ENCODE data around the gene HTRA1. TPM values are rescaled to one million over a fixed set of nuclear protein-coding genes. Genes with fewer than 3 reads are reported as not detected.

Gene HTRA1
- total and polyA plus RNA-seq, 10 of the 15 experiments (the other 5 are each of a cell fraction or from before 2014, with no cell fraction given): 0.13 TPM; not detected in 9

DNA sequence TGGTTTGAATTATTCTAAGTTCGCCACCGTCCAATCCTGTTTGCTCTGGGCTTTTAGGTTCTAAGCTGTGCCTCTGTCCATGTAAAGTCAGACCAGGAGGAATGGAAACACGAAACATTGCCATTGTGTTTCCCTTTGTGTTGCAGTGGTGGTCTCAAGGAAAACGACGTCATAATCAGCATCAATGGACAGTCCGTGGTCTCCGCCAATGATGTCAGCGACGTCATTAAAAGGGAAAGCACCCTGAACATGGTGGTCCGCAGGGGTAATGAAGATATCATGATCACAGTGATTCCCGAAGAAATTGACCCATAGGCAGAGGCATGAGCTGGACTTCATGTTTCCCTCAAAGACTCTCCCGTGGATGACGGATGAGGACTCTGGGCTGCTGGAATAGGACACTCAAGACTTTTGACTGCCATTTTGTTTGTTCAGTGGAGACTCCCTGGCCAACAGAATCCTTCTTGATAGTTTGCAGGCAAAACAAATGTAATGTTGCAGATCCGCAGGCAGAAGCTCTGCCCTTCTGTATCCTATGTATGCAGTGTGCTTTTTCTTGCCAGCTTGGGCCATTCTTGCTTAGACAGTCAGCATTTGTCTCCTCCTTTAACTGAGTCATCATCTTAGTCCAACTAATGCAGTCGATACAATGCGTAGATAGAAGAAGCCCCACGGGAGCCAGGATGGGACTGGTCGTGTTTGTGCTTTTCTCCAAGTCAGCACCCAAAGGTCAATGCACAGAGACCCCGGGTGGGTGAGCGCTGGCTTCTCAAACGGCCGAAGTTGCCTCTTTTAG is 52.9 kb downstream of the HTRA1 start:
- Histone ChIP-seq H3K9me3 (replicated peaks; ENCODE audit: control insufficient read depth, insufficient read depth, low read length) (no peaks in the 10 kb centered on the region), H4K20me1 (ENCODE audit: control insufficient read depth, insufficient read depth) (no peaks in the 10 kb centered on the region), H3K4me2 (ENCODE audit: control insufficient read depth, insufficient read depth) (no peak overlapping the region), H3K27ac (ENCODE audit: control insufficient read depth, insufficient read depth) (no peak overlapping the region), H3K27me3 (replicated peaks in 1 of 2; ENCODE audit: control insufficient read depth in 2 of 2, insufficient read depth in 2 of 2, low read length in 1 of 2) (no peaks in the 10 kb centered on the region; a peak in 2 of 4 replicates), H3K4me1 (ENCODE audit: control insufficient read depth, insufficient read depth, low read length) (no peaks in the 10 kb centered on the region), H3K36me3 (ENCODE audit: control insufficient read depth in 2 of 2, insufficient read depth in 2 of 2, low read length in 1 of 2) (no peaks in the 10 kb centered on the region), H3K9ac (ENCODE audit: control insufficient read depth, insufficient read depth, low read length) (no peak overlapping the region), H3K4me3 (no peak overlapping the region), H2AFZ (ENCODE audit: control insufficient read depth, low read depth, low read length) (no peak overlapping the region), H3K79me2 (ENCODE audit: control insufficient read depth, insufficient read depth, low read length) (no peaks in the 10 kb centered on the region)
- ATAC-seq (no peak), DNase-seq (ENCODE audit: low read depth, low spot score) (no peak), FAIRE-seq (no peak)
- WGBS (ENCODE audit: insufficient coverage, insufficient replicate concordance, low lambda C conversion rate, missing lambda C conversion rate): 49% methylated on average over 22 of the region's 22 CpGs
- ChIA-PET RAD21 (ENCODE audit: unreplicated experiment) (no interaction called here), CTCF (interaction anchor here (0.9 to 1.2 kb wide), 2 partner anchors 37 to 79 kb away, joined by 3 to 4 read pairs; no protein-coding TSS in a partner anchor), SMC1A (ENCODE audit: uncharacterized antibody, unreplicated experiment) (interaction anchor here (0.7 to 1.5 kb wide), 2 partner anchors 9 to 529 kb away, joined by 3 read pairs; no protein-coding TSS in a partner anchor), POLR2A (interaction anchor here (0.5 kb wide), 1 partner anchor 292 kb away, joined by 3 read pairs; no protein-coding TSS in a partner anchor)
- BruUV-seq (replicated peaks): no TSS peak
- in situ Hi-C loops (cut with MboI) (no loop called here), intact Hi-C loops (cut with micrococcal nuclease; ENCODE audit: unreplicated experiment) (no loop called here)
- TF ChIP-seq POU2F2 (IDR thresholded peaks at IDR 0.05; ENCODE audit: borderline replicate concordance, low read depth, low read length) (no peak), ESRRA (IDR thresholded peaks at IDR 0.05; ENCODE audit: low read length) (no peak), BMI1 (IDR thresholded peaks at IDR 0.05; ENCODE audit: borderline replicate concordance) (no peak), SIX5 (IDR thresholded peaks at IDR 0.05; ENCODE audit: low read depth, low read length, severe bottlenecking) (no peak), CREB1 (IDR thresholded peaks at IDR 0.05; ENCODE audit: low read depth) (no peak), TCF3 (IDR thresholded peaks at IDR 0.05; ENCODE audit: borderline replicate concordance, insufficient read depth, low read depth, low read length) (no peak), CHD4 (IDR thresholded peaks at IDR 0.05) (no peak)
- TF ChIP-seq, protein P1, sequence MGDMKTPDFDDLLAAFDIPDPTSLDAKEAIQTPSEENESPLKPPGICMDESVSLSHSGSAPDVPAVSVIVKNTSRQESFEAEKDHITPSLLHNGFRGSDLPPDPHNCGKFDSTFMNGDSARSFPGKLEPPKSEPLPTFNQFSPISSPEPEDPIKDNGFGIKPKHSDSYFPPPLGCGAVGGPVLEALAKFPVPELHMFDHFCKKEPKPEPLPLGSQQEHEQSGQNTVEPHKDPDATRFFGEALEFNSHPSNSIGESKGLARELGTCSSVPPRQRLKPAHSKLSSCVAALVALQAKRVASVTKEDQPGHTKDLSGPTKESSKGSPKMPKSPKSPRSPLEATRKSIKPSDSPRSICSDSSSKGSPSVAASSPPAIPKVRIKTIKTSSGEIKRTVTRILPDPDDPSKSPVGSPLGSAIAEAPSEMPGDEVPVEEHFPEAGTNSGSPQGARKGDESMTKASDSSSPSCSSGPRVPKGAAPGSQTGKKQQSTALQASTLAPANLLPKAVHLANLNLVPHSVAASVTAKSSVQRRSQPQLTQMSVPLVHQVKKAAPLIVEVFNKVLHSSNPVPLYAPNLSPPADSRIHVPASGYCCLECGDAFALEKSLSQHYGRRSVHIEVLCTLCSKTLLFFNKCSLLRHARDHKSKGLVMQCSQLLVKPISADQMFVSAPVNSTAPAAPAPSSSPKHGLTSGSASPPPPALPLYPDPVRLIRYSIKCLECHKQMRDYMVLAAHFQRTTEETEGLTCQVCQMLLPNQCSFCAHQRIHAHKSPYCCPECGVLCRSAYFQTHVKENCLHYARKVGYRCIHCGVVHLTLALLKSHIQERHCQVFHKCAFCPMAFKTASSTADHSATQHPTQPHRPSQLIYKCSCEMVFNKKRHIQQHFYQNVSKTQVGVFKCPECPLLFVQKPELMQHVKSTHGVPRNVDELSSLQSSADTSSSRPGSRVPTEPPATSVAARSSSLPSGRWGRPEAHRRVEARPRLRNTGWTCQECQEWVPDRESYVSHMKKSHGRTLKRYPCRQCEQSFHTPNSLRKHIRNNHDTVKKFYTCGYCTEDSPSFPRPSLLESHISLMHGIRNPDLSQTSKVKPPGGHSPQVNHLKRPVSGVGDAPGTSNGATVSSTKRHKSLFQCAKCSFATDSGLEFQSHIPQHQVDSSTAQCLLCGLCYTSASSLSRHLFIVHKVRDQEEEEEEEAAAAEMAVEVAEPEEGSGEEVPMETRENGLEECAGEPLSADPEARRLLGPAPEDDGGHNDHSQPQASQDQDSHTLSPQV (IDR thresholded peaks at IDR 0.05): no peak
- TF ChIP-seq, protein P2, sequence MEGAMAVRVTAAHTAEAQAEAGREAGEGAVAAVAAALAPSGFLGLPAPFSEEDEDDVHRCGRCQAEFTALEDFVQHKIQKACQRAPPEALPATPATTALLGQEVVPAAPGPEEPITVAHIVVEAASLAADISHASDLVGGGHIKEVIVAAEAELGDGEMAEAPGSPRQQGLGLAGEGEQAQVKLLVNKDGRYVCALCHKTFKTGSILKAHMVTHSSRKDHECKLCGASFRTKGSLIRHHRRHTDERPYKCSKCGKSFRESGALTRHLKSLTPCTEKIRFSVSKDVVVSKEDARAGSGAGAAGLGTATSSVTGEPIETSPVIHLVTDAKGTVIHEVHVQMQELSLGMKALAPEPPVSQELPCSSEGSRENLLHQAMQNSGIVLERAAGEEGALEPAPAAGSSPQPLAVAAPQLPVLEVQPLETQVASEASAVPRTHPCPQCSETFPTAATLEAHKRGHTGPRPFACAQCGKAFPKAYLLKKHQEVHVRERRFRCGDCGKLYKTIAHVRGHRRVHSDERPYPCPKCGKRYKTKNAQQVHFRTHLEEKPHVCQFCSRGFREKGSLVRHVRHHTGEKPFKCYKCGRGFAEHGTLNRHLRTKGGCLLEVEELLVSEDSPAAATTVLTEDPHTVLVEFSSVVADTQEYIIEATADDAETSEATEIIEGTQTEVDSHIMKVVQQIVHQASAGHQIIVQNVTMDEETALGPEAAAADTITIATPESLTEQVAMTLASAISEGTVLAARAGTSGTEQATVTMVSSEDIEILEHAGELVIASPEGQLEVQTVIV (IDR thresholded peaks at IDR 0.05; ENCODE audit: borderline replicate concordance, partially characterized antibody): no peak
- TF ChIP-seq, protein P3, sequence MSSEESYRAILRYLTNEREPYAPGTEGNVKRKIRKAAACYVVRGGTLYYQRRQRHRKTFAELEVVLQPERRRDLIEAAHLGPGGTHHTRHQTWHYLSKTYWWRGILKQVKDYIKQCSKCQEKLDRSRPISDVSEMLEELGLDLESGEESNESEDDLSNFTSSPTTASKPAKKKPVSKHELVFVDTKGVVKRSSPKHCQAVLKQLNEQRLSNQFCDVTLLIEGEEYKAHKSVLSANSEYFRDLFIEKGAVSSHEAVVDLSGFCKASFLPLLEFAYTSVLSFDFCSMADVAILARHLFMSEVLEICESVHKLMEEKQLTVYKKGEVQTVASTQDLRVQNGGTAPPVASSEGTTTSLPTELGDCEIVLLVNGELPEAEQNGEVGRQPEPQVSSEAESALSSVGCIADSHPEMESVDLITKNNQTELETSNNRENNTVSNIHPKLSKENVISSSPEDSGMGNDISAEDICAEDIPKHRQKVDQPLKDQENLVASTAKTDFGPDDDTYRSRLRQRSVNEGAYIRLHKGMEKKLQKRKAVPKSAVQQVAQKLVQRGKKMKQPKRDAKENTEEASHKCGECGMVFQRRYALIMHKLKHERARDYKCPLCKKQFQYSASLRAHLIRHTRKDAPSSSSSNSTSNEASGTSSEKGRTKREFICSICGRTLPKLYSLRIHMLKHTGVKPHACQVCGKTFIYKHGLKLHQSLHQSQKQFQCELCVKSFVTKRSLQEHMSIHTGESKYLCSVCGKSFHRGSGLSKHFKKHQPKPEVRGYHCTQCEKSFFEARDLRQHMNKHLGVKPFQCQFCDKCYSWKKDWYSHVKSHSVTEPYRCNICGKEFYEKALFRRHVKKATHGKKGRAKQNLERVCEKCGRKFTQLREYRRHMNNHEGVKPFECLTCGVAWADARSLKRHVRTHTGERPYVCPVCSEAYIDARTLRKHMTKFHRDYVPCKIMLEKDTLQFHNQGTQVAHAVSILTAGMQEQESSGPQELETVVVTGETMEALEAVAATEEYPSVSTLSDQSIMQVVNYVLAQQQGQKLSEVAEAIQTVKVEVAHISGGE (CRISPR knock-in tag; IDR thresholded peaks at IDR 0.05): no peak
- TF ChIP-seq, protein P4, sequence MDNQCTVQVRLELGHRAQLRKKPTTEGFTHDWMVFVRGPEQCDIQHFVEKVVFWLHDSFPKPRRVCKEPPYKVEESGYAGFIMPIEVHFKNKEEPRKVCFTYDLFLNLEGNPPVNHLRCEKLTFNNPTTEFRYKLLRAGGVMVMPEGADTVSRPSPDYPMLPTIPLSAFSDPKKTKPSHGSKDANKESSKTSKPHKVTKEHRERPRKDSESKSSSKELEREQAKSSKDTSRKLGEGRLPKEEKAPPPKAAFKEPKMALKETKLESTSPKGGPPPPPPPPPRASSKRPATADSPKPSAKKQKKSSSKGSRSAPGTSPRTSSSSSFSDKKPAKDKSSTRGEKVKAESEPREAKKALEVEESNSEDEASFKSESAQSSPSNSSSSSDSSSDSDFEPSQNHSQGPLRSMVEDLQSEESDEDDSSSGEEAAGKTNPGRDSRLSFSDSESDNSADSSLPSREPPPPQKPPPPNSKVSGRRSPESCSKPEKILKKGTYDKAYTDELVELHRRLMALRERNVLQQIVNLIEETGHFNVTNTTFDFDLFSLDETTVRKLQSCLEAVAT (IDR thresholded peaks at IDR 0.05): no peak

Data from GM12878 (cell line).